Measurements from ENCODE around the gene JADE2.

DNA sequence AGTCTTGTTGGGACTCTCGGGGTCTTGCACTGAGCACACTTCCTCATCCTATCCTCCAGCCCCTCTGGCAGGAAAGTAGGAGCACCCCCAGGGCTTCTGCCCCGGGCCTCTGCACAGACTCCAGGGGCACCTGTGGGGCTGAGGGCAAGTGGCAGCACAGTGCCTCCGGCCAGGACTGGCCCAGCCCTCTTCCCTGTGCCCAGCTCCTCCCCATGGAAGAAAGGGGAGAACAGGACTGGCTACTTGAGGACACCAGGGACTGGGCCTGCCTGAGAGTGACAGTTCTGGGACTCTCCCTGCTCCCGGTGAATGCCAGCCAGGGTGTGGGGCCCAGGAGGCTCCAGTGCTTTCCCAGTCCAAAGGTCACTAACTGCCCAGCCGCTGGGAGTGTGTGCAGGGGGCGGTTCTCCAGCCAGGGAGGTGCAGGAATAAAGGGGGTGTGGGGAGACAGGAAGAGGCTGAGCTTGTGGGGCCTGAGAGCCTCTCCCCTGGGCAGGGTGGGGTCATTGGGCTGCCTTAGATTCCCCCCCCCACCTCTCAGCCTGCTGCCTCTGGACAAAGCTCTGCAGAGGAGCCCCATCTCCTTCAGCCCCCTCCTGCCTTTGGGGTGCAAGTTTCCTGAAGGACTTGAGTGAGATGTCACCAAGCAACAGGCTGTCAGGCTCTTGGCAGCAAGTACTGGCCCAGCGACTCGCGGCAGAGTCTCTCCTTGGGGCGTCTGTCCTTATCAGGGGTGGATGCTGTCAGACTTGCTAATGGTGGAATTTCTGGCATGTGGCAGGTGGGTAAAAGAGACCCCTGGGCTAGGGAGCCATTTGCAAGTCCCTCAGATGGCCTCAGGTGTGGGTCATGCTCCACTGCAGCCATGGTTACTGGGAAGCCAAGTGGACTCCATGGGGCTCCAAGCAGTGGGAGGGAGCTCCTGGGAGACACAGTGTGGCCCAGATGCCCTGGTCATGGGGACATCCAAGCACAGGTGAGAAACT lies 19.1 kb upstream of the JADE2 start:
- TF ChIP-seq, protein P1, sequence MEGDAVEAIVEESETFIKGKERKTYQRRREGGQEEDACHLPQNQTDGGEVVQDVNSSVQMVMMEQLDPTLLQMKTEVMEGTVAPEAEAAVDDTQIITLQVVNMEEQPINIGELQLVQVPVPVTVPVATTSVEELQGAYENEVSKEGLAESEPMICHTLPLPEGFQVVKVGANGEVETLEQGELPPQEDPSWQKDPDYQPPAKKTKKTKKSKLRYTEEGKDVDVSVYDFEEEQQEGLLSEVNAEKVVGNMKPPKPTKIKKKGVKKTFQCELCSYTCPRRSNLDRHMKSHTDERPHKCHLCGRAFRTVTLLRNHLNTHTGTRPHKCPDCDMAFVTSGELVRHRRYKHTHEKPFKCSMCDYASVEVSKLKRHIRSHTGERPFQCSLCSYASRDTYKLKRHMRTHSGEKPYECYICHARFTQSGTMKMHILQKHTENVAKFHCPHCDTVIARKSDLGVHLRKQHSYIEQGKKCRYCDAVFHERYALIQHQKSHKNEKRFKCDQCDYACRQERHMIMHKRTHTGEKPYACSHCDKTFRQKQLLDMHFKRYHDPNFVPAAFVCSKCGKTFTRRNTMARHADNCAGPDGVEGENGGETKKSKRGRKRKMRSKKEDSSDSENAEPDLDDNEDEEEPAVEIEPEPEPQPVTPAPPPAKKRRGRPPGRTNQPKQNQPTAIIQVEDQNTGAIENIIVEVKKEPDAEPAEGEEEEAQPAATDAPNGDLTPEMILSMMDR (IDR thresholded peaks at IDR 0.05) = no peak
- peak in 1 of 2 donors; percentile 33 for TF ChIP-seq POLR2A (IDR thresholded peaks at IDR 0.05)
